C4-2B (cell line): Measurements from ENCODE around the gene HSPB6.

Source experiments
- H3K27ac ChIP-seq: fragments of 450-650 bp; 2 replicates; pipeline ENCODE4 v1.5.1; 2017
- CTCF ChIP-seq: fragments of 450-650 bp; conservative IDR thresholded peaks from 2 replicates; pipeline ENCODE4 v1.5.1; 2017; ENCODE audit warnings: mild to moderate bottlenecking
- ZFX ChIP-seq: fragments of 450-650 bp; IDR thresholded peaks from 2 replicates; pipeline ENCODE4 v1.6.1; 2017

The HSPB6 gene

GRCh38 chr19:35793381-35794165, 36.7 kb upstream of the HSPB6 start:
- H3K27ac ChIP-seq: no peak overlapping the region
- no peak for TF ChIP-seq CTCF
- no peak for TF ChIP-seq ZFX

- no peak overlapping the region for H3K27ac ChIP-seq
- TF ChIP-seq CTCF: no peak
- TF ChIP-seq ZFX: no peak
These were observed 36.1 kb upstream of the HSPB6 start for GRCh38 chr19:35792888-35793287.

- no peak overlapping the region for H3K27ac ChIP-seq
- no peak for TF ChIP-seq ZFX
These were observed 35.5 kb upstream of the HSPB6 start for GRCh38 chr19:35792312-35792711.

GRCh38 chr19:35791814-35792279, 35.0 kb upstream of the HSPB6 start:
- no peak for TF ChIP-seq ZFX
- H3K27ac ChIP-seq: no peak overlapping the region

GRCh38 chr19:35790981-35791813, 34.4 kb upstream of the HSPB6 start:
- TF ChIP-seq ZFX (no peak), CTCF (no peak)
- no peak overlapping the region for H3K27ac ChIP-seq

- H3K27ac ChIP-seq: no peak overlapping the region
These were observed 33.4 kb upstream of the HSPB6 start for GRCh38 chr19:35789978-35790944.

GRCh38 chr19:35789195-35789977, 32.6 kb upstream of the HSPB6 start:
- TF ChIP-seq CTCF: no peak
- no peak for TF ChIP-seq ZFX
- H3K27ac ChIP-seq: no peak overlapping the region

More at GRCh38 chr19:35789978-35790944, 33.4 kb upstream of the HSPB6 start:
- TF ChIP-seq ZFX (no peak), CTCF (no peak)
